Ishikawa (cell line): ENCODE results near the gene MCF2L2.

Experiments
- EP300 ChIP-seq: IDR thresholded peaks from 2 replicates; pipeline ENCODE4 v1.6.1; 2012; ENCODE audit warnings: borderline replicate concordance
- FOXM1 ChIP-seq: IDR thresholded peaks from 2 replicates; pipeline ENCODE4 v1.6.1; 2012; ENCODE audit warnings: low read depth, borderline replicate concordance
- TAF1 ChIP-seq: IDR thresholded peaks from 2 replicates; pipeline ENCODE4 v1.6.1; 2012; ENCODE audit warnings: low read depth, mild to moderate bottlenecking

- TF ChIP-seq TAF1 (no peak), EP300 (no peak), FOXM1 (no peak)
Observed at GRCh38 chr3:183317271-183317670, 111.1 kb downstream of the MCF2L2 start.
